A549 (cell line): ENCODE data around the gene CARD8. TPM values are rescaled to one million over a fixed set of nuclear protein-coding genes. Genes with fewer than 3 reads are reported as not detected.

Experiments
- ATAC-seq, 2 experiments: fragments of 200-7000 bp in 1 of 2; fragments of >200 bp in 1 of 2; cut with Nextera tagmentation in 1 of 2; cut with Tn5 transposase in 1 of 2; 3 replicates each; pipeline versions ENCODE4 v1.8.0 to v1.9.1; 2018 to 2020; ENCODE audit warnings: mild to moderate bottlenecking in 1 of 2, moderate library complexity in 1 of 2
- CTCF ChIA-PET: fragments of 300-600 bp; sonication (Branson Sonifier 250); formaldehyde crosslinking; extraction: SDS; loops from one replicate; lab custom pipeline; 2021; ENCODE audit warnings: antibody characterized with exemption, inconsistent platforms; lab: Yijun Ruan, JAX
- POLR2A ChIA-PET: fragments of 350-600 bp; formaldehyde crosslinking; extraction: SDS; loops from one replicate; lab custom pipeline; 2021; ENCODE audit warnings: antibody characterized with exemption, inconsistent platforms; lab: Yijun Ruan, JAX
- DNase-seq, 2 experiments: peaks; one replicate each; pipeline versions ENCODE4 v3.0.0 to v3.0.0-alpha.2; 2011 to 2016; ENCODE audit warnings: low read depth in 1 of 2, low spot score in 1 of 2
- FAIRE-seq: peaks from 2 replicates; lab custom pipeline; 2011; peaks lifted over from hg19 to GRCh38; lab: Jason Lieb, UNC
- H3K27ac ChIP-seq, 2 experiments: fragments of >200 bp; sonication (Bioruptor Twin); formaldehyde crosslinking; 3 replicates each; pipeline ENCODE4 v1.5.1; 2016 to 2017
- H3K4me1 ChIP-seq: fragments of >200 bp; sonication (Bioruptor Twin); formaldehyde crosslinking; 3 replicates; pipeline ENCODE4 v1.6.1; 2016
- H3K4me2 ChIP-seq: fragments of >200 bp; sonication (Bioruptor Twin); formaldehyde crosslinking; 3 replicates; pipeline ENCODE4 v1.6.1; 2016
- H3K4me3 ChIP-seq: fragments of >200 bp; sonication (Bioruptor Twin); formaldehyde crosslinking; 3 replicates; pipeline ENCODE4 v1.5.1; 2016
- H3K9me3 ChIP-seq: fragments of >200 bp; sonication (Bioruptor Twin); formaldehyde crosslinking; 3 replicates; pipeline ENCODE4 v1.6.1; 2016
- BHLHE40 ChIP-seq: IDR thresholded peaks from 2 replicates; pipeline ENCODE4 v1.6.1; 2012; ENCODE audit warnings: low read depth, low read length, inconsistent platforms
- CEBPB ChIP-seq, 2 experiments: fragments of >200 bp in 1 of 2; sonication (Bioruptor Twin) in 1 of 2; formaldehyde crosslinking in 1 of 2; IDR thresholded peaks; 2 replicates each; pipeline ENCODE4 v1.6.1; 2012 to 2016
- CHD4 ChIP-seq: fragments of 200-600 bp; sonication (generic); IDR thresholded peaks from 2 replicates; pipeline ENCODE4 v1.6.1; 2016; ENCODE audit warnings: antibody characterized with exemption, mild to moderate bottlenecking, borderline replicate concordance
- EHMT2 ChIP-seq: fragments of 200-600 bp; sonication (generic); IDR thresholded peaks from 2 replicates; pipeline ENCODE4 v1.6.1; 2016; ENCODE audit warnings: antibody characterized with exemption, low read depth, mild to moderate bottlenecking, moderate library complexity
- HOXB5 ChIP-seq: fragments of 250-450 bp; sonication (Bioruptor Pico); IDR thresholded peaks from 2 replicates; pipeline ENCODE4 v1.5.0; 2020; ENCODE audit warnings: mild to moderate bottlenecking, moderate library complexity
- JUN ChIP-seq, 2 experiments: fragments of >200 bp; sonication (Bioruptor Twin); formaldehyde crosslinking; IDR thresholded peaks; 2 replicates in 1 of 2; 3 replicates in 1 of 2; pipeline ENCODE4 v1.6.1; 2016 to 2017
- KDM5A ChIP-seq: fragments of 200-600 bp; sonication (generic); IDR thresholded peaks from 2 replicates; pipeline ENCODE4 v1.6.1; 2016; ENCODE audit warnings: antibody characterized with exemption, mild to moderate bottlenecking
- MAFK ChIP-seq: fragments of 450-650 bp; IDR thresholded peaks from 2 replicates; pipeline ENCODE4 v1.6.1; 2014; ENCODE audit not compliant: partially characterized antibody
- MYC ChIP-seq: IDR thresholded peaks from 2 replicates; pipeline ENCODE4 v1.6.1; 2012; ENCODE audit warnings: mild to moderate bottlenecking, inconsistent platforms, low read length, improper control_type of control experiment, borderline replicate concordance
- PHF8 ChIP-seq: fragments of 200-600 bp; sonication (generic); IDR thresholded peaks from 2 replicates; pipeline ENCODE4 v1.6.1; 2016; ENCODE audit warnings: low read depth, mild to moderate bottlenecking, antibody characterized with exemption, moderate library complexity, borderline replicate concordance
- POLR2A ChIP-seq: IDR thresholded peaks from 2 replicates; pipeline ENCODE4 v1.6.1; 2012; ENCODE audit warnings: mild to moderate bottlenecking, low read length
- RAD21 ChIP-seq, 2 experiments: fragments of >200 bp in 1 of 2; sonication (Bioruptor Twin) in 1 of 2; formaldehyde crosslinking in 1 of 2; IDR thresholded peaks in 1 of 2; conservative IDR thresholded peaks in 1 of 2; 2 replicates in 1 of 2; 3 replicates in 1 of 2; pipeline ENCODE4 v1.6.1; 2012 to 2018; ENCODE audit warnings: inconsistent platforms in 1 of 2
- RARB ChIP-seq: fragments of 250-450 bp; sonication (Bioruptor Pico); IDR thresholded peaks from 2 replicates; pipeline ENCODE4 v1.8.0; 2021; ENCODE audit warnings: mild to moderate bottlenecking, moderate library complexity
- SMC3 ChIP-seq: fragments of >200 bp; sonication (Bioruptor Twin); formaldehyde crosslinking; IDR thresholded peaks from 3 replicates; pipeline ENCODE4 v1.6.1; 2018; ENCODE audit warnings: inconsistent platforms
- SREBF2 ChIP-seq: fragments of 450-650 bp; IDR thresholded peaks from 2 replicates; pipeline ENCODE4 v1.6.1; 2014; ENCODE audit warnings: mild to moderate bottlenecking, moderate library complexity
- TFCP2L1 ChIP-seq: fragments of 250-450 bp; sonication (Bioruptor Pico); IDR thresholded peaks from 2 replicates; pipeline ENCODE4 v1.5.0; 2021; ENCODE audit warnings: mild to moderate bottlenecking
- TP53 ChIP-seq: fragments of 250-450 bp; sonication (Bioruptor Pico); IDR thresholded peaks from 2 replicates; pipeline ENCODE4 v1.5.0; 2021; ENCODE audit warnings: mild to moderate bottlenecking, moderate library complexity
- ZNF302 ChIP-seq: fragments of 250-450 bp; sonication (Bioruptor Pico); IDR thresholded peaks from 2 replicates; pipeline ENCODE4 v1.9.0; 2021; ENCODE audit warnings: inconsistent platforms, mild to moderate bottlenecking, moderate library complexity
- WGBS: methylation state at CpG from one replicate; pipeline ENCODE4 v1.1.6; 2017; ENCODE audit errors: missing lambda C conversion rate; 5-methylcytosine and 5-hydroxymethylcytosine counted together
- polyA minus RNA-seq: library from RNA; depleted of rRNA, polyadenylated mRNA; stranded (reverse); fragments of >200 nt; gene quantifications from 2 replicates; pipeline ENCODE4 v1.2.3, GENCODE V29; 2011; rRNA and poly(A)+ RNA removed
- polyA plus RNA-seq, 4 experiments: library from polyadenylated mRNA; depleted of rRNA in 3 of 4; stranded (reverse); fragments of >200 nt; fragmentation: RNase III in 1 of 4; extraction: RNeasy Plus Mini Kit Qiagen cat#74134 plus additional on column Dnase treatment in 1 of 4; gene quantifications; 2 replicates in 3 of 4; 3 replicates in 1 of 4; pipeline ENCODE4 v1.2.3, GENCODE V29; 2011 to 2017
- TF ChIP-seq, protein P1 (sequence below): fragments of 250-450 bp; sonication (Bioruptor Pico); IDR thresholded peaks from 2 replicates; pipeline ENCODE4 v1.5.0; 2020; ENCODE audit warnings: low read depth, mild to moderate bottlenecking, moderate library complexity
- TF ChIP-seq, protein P2 (sequence below): IDR thresholded peaks from 2 replicates; pipeline ENCODE4 v1.6.1; 2012
- TF ChIP-seq, protein P3 (sequence below): IDR thresholded peaks from 2 replicates; pipeline ENCODE4 v1.6.1; 2012
- TF ChIP-seq, protein P4 (sequence below): fragments of 450-650 bp; IDR thresholded peaks from 2 replicates; pipeline ENCODE4 v1.6.1; 2014; ENCODE audit warnings: antibody characterized with exemption
- TF ChIP-seq, protein P5 (sequence below): fragments of >200 bp; sonication (Bioruptor Twin); formaldehyde crosslinking; IDR thresholded peaks from 3 replicates; pipeline ENCODE4 v1.5.1; 2016

CARD8 gene, protein sequence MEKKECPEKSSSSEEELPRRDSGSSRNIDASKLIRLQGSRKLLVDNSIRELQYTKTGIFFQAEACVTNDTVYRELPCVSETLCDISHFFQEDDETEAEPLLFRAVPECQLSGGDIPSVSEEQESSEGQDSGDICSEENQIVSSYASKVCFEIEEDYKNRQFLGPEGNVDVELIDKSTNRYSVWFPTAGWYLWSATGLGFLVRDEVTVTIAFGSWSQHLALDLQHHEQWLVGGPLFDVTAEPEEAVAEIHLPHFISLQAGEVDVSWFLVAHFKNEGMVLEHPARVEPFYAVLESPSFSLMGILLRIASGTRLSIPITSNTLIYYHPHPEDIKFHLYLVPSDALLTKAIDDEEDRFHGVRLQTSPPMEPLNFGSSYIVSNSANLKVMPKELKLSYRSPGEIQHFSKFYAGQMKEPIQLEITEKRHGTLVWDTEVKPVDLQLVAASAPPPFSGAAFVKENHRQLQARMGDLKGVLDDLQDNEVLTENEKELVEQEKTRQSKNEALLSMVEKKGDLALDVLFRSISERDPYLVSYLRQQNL
- 27.4 and 34.7 TPM in 2 replicates for polyA plus RNA-seq (2011; rRNA removed)
- 10.9 and 11.3 TPM in 2 replicates for polyA plus RNA-seq (2012; cell fraction: cytosol; rRNA removed)
- 14.2 and 19.3 TPM in 2 replicates for polyA plus RNA-seq (2012; cell fraction: nucleus; rRNA removed)
- 27.2 to 27.5 TPM (median 27.5 TPM) in 3 replicates for polyA plus RNA-seq (2017; fragmentation: RNase III; extraction: RNeasy Plus Mini Kit Qiagen cat#74134 plus additional on column Dnase treatment)
- polyA minus RNA-seq: 34.8 and 41.5 TPM in 2 replicates

DNA sequence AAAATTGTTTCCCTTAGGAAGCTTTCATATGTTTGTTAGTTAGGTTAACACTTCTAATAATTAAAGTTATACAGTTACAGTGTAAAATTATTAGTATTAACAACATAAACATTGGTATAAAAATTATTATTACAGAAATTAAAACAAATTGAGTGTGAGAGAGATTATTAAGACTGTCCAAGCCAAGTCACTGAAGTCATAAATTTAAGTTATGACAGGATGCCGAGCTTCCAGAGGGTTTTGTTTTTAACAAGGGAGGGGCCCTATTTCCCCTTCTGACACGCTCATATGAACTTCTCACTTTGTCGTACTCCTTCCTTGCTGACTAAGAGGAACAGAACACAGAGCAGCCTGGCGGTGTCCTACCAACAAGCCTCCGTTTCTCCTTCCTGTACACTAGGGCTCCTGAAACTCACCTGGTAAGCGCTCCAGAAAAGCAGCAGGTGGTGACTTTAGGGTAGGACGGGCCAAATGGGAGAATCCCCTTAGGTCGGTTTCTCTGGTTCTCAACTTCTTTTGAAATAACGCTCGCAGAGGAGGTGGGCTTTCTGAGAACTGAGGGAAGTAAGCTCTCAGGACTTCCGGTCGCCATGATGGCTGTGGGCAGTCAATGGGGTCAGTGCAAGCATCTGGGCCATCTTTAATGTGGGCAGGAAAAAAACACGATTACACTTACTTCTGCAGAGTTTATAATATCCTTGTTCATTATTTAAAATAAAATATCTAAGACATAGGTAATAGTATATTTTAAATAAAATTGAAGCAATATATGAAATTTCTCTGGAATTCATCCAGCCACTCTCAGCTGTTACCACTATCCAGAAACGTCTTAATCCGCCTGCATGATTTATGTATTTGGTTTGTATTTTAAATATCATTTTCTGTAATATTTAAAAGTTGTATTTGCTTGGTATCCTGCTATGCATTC lies at the start of gene CARD8:
CARD8 (minus strand) TSS at position 537 of the 928 bp plus-strand sequence. CDS start 14,892 bp downstream, outside the sequence.
- FAIRE-seq: no peak
- 13% methylated on average over 15 of the region's 15 CpGs for WGBS
- CTCF ChIA-PET: interaction anchor here (0.6 to 2.8 kb wide), 10 partner anchors 9 to 293 kb away, joined by 3 to 13 read pairs (median 4); partner anchors contain the start of gene KDELR1

DNA sequence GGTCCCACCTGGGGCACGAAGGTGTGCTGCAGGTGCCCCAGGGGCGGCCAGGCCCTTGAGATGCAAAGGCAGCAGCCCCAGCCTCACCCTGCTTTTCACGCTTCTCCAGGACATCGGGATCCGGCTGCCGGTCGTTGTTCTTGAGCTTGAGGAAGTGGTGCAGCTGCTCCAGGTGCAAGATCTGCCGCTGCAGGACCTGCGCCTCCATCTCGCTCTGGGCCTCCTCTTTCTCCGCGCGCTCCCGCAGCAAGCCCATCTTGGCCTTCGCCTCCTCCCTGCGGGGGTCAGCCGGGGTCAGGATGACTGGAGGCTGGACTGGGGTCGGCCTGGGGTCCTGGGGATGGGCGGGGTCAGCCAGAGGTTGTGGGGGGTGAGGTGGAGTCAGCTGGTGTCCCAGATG lies 48.2 kb upstream of the CARD8 start:
- no peaks in the 10 kb centered on the region for H3K9me3 ChIP-seq
- no peak; a peak in 1 of 6 replicates for ATAC-seq
- DNase-seq: no peak
- no peak for TF ChIP-seq CEBPB (IDR thresholded peaks at IDR 0.05)
- no peak for TF ChIP-seq HOXB5 (CRISPR knock-in tag)
- TF ChIP-seq SMC3: no peak
- TF ChIP-seq MAFK: no peak
- no peak for TF ChIP-seq MYC
- TF ChIP-seq CHD4: no peak
- no peak for TF ChIP-seq EHMT2
- no peaks in the 10 kb centered on the region for H3K4me1 ChIP-seq
- no peak overlapping the region for H3K4me3 ChIP-seq
- no peak overlapping the region for H3K27ac ChIP-seq
- H3K4me2 ChIP-seq: no peak overlapping the region
- no peak for FAIRE-seq
- WGBS: 85% methylated on average over 16 of the region's 19 CpGs
- POLR2A ChIA-PET: no interaction called here
- CTCF ChIA-PET: interaction anchor here (1.1 to 13.6 kb wide), 5 partner anchors 10 to 32 kb away, joined by 3 to 140 read pairs (median 36); no protein-coding TSS in a partner anchor

More for the DNA sequence above, at the start of gene CARD8:
- peak; percentile 84; the same call in 1 of the 2 replicates for TF ChIP-seq PHF8
- TF ChIP-seq CEBPB (IDR thresholded peaks at IDR 0.05): no peak
- TF ChIP-seq, protein P1, sequence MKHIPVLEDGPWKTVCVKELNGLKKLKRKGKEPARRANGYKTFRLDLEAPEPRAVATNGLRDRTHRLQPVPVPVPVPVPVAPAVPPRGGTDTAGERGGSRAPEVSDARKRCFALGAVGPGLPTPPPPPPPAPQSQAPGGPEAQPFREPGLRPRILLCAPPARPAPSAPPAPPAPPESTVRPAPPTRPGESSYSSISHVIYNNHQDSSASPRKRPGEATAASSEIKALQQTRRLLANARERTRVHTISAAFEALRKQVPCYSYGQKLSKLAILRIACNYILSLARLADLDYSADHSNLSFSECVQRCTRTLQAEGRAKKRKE (CRISPR knock-in tag): no peak
- TF ChIP-seq TFCP2L1 (CRISPR knock-in tag): no peak
- no peak for TF ChIP-seq RAD21 (conservative IDR thresholded peaks at IDR 0.05 in 1 of 2, IDR thresholded peaks at IDR 0.05 in 1 of 2)
- no peak for TF ChIP-seq SMC3
- TF ChIP-seq RARB (CRISPR knock-in tag): no peak
- peak; percentile 68 for TF ChIP-seq MAFK
- TF ChIP-seq, protein P2, sequence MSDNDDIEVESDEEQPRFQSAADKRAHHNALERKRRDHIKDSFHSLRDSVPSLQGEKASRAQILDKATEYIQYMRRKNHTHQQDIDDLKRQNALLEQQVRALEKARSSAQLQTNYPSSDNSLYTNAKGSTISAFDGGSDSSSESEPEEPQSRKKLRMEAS: peak; percentile 57; the same call in 1 of the 2 replicates
- TF ChIP-seq JUN (IDR thresholded peaks at IDR 0.05): peak; percentile 61 to 88; a peak in 4 of 5 replicates
- no peak for TF ChIP-seq BHLHE40
- TF ChIP-seq, protein P3, sequence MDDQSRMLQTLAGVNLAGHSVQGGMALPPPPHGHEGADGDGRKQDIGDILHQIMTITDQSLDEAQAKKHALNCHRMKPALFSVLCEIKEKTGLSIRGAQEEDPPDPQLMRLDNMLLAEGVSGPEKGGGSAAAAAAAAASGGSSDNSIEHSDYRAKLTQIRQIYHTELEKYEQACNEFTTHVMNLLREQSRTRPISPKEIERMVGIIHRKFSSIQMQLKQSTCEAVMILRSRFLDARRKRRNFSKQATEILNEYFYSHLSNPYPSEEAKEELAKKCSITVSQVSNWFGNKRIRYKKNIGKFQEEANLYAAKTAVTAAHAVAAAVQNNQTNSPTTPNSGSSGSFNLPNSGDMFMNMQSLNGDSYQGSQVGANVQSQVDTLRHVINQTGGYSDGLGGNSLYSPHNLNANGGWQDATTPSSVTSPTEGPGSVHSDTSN: no peak
- no peak for TF ChIP-seq TP53 (CRISPR knock-in tag)
- TF ChIP-seq, protein P4, sequence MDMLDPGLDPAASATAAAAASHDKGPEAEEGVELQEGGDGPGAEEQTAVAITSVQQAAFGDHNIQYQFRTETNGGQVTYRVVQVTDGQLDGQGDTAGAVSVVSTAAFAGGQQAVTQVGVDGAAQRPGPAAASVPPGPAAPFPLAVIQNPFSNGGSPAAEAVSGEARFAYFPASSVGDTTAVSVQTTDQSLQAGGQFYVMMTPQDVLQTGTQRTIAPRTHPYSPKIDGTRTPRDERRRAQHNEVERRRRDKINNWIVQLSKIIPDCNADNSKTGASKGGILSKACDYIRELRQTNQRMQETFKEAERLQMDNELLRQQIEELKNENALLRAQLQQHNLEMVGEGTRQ: no peak
- TF ChIP-seq POLR2A: peak; percentile 53
- peak; percentile 48; the same call in 1 of the 2 replicates for TF ChIP-seq KDM5A
- no peak for TF ChIP-seq ZNF302 (CRISPR knock-in tag)
- TF ChIP-seq, protein P5, sequence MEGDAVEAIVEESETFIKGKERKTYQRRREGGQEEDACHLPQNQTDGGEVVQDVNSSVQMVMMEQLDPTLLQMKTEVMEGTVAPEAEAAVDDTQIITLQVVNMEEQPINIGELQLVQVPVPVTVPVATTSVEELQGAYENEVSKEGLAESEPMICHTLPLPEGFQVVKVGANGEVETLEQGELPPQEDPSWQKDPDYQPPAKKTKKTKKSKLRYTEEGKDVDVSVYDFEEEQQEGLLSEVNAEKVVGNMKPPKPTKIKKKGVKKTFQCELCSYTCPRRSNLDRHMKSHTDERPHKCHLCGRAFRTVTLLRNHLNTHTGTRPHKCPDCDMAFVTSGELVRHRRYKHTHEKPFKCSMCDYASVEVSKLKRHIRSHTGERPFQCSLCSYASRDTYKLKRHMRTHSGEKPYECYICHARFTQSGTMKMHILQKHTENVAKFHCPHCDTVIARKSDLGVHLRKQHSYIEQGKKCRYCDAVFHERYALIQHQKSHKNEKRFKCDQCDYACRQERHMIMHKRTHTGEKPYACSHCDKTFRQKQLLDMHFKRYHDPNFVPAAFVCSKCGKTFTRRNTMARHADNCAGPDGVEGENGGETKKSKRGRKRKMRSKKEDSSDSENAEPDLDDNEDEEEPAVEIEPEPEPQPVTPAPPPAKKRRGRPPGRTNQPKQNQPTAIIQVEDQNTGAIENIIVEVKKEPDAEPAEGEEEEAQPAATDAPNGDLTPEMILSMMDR: no peak
- TF ChIP-seq SREBF2: no peak
- peak; percentile 88 to 93 for DNase-seq
- Histone ChIP-seq H3K4me2 (peak within 1 kb of the TSS; percentile 69), H3K4me1 (peaks cover 13% of the 10 kb centered on the region), H3K27ac (peak within 1 kb of the TSS; percentile 87), H3K4me3 (peak within 1 kb of the TSS; percentile 57), H3K9me3 (no peaks in the 10 kb centered on the region)
- POLR2A ChIA-PET: interaction anchor here (0.6 to 1.7 kb wide), 7 partner anchors 16 to 644 kb away, joined by 3 to 17 read pairs (median 5); partner anchors contain the start of genes PLA2G4C, SYNGR4 and TMEM143
- ATAC-seq: peak; percentile 95 to 98
